Large intestine (tissue), 12 donors: ENCODE data around the gene PRR27. TPM values are rescaled to one million over a fixed set of nuclear protein-coding genes. Genes with fewer than 3 reads are reported as not detected.

Source experiments
- DNase-seq, 2 donors: peaks; one replicate each; pipeline versions ENCODE4 v3.0.0 to v3.0.0-alpha.2; 2013
- H3K27ac ChIP-seq: one replicate; pipeline ENCODE4 v1.5.1; 2013; ENCODE audit warnings: low read length
- H3K27me3 ChIP-seq: 2 replicates; pipeline ENCODE4 v1.6.1; 2013; ENCODE audit warnings: low read length; ENCODE audit not compliant: control insufficient read depth, insufficient read depth
- H3K36me3 ChIP-seq: 2 replicates; pipeline ENCODE4 v1.6.1; 2013; ENCODE audit warnings: low read length; ENCODE audit not compliant: control insufficient read depth, insufficient read depth
- H3K4me1 ChIP-seq: one replicate; pipeline ENCODE4 v1.6.1; 2013; ENCODE audit warnings: low read length; ENCODE audit not compliant: control insufficient read depth, insufficient read depth
- H3K4me3 ChIP-seq: one replicate; pipeline ENCODE4 v1.5.1; 2013; ENCODE audit warnings: low read length
- H3K9me3 ChIP-seq: one replicate; pipeline ENCODE4 v1.6.1; 2013; ENCODE audit warnings: mild to moderate bottlenecking, low read depth, low read length, moderate library complexity; ENCODE audit not compliant: control insufficient read depth
- WGBS: methylation state at CpG from one replicate; pipeline ENCODE4 v1.1.5; 2013; ENCODE audit warnings: low lambda C conversion rate; ENCODE audit not compliant: insufficient coverage; 5-methylcytosine and 5-hydroxymethylcytosine counted together
- long read RNA-seq, 11 donors: transcript quantifications; one replicate each; lab custom pipeline, GENCODE V29; 2026
- polyA plus RNA-seq: library from polyadenylated mRNA; unstranded; fragments of 120-200 nt; gene quantifications from one replicate; pipeline ENCODE4 v1.2.1, GENCODE V29; 2013

The PRR27 gene
- 0.16 TPM for polyA plus RNA-seq
- long read RNA-seq, donor 1 = 0 reads
- long read RNA-seq, donor 2 = 0 reads
- long read RNA-seq, donor 3 = 0 reads
- long read RNA-seq, donor 4 = 0 reads
- long read RNA-seq, donor 5 = 0 reads
- long read RNA-seq, donor 6 = 0 reads
- long read RNA-seq, donor 7 = 0 reads
- long read RNA-seq, donor 8 = 0 reads
- long read RNA-seq, donor 9 = 0 reads
- long read RNA-seq, donor 10 = 0 reads
- long read RNA-seq, donor 11 = 0 reads

- no peaks in the 10 kb centered on the region for H3K9me3 ChIP-seq
- no peak for DNase-seq
- 100% methylated on average over 1 of the region's 3 CpGs for WGBS
Observed at GRCh38 chr4:70153937-70154336, at the start of gene PRR27. TSS of gene PRR27 (plus strand) at chr4:70154237. CDS start at chr4:70154376, 139 bp downstream.

GRCh38 chr4:70110917-70111316 lies 43.1 kb upstream of the PRR27 start:
- H3K9me3 ChIP-seq = no peaks in the 10 kb centered on the region
- H3K27me3 ChIP-seq = no peaks in the 10 kb centered on the region
- no peak overlapping the region for H3K4me3 ChIP-seq
- H3K4me1 ChIP-seq = no peaks in the 10 kb centered on the region
- no peak overlapping the region for H3K27ac ChIP-seq
- DNase-seq = no peak
- H3K36me3 ChIP-seq = no peaks in the 10 kb centered on the region

More at GRCh38 chr4:70153937-70154336, at the start of gene PRR27:
- H3K4me3 ChIP-seq = no peak within 1 kb of the TSS
- no peaks in the 10 kb centered on the region for H3K4me1 ChIP-seq
- H3K36me3 ChIP-seq = no peaks in the 10 kb centered on the region
- no peaks in the 10 kb centered on the region for H3K27me3 ChIP-seq
- no peak within 1 kb of the TSS for H3K27ac ChIP-seq

- Histone ChIP-seq H3K27ac (no peak overlapping the region), H3K4me3 (no peak overlapping the region), H3K27me3 (no peaks in the 10 kb centered on the region), H3K9me3 (no peaks in the 10 kb centered on the region), H3K36me3 (no peaks in the 10 kb centered on the region), H3K4me1 (no peaks in the 10 kb centered on the region)
- 88% methylated on average over 1 of the region's 1 CpG for WGBS
- no peak for DNase-seq
Observed at GRCh38 chr4:70113656-70114055, 40.4 kb upstream of the PRR27 start.

- Histone ChIP-seq H3K4me1 (no peaks in the 10 kb centered on the region), H3K9me3 (no peaks in the 10 kb centered on the region), H3K27ac (no peak overlapping the region), H3K36me3 (no peaks in the 10 kb centered on the region), H3K4me3 (no peak overlapping the region), H3K27me3 (no peaks in the 10 kb centered on the region)
- 63% methylated on average over 2 of the region's 2 CpGs for WGBS
- no peak for DNase-seq
Observed at GRCh38 chr4:70114096-70114495, 39.9 kb upstream of the PRR27 start.

GRCh38 chr4:70120323-70120722 lies 33.7 kb upstream of the PRR27 start:
- H3K4me1 ChIP-seq = no peaks in the 10 kb centered on the region
- H3K4me3 ChIP-seq = no peak overlapping the region
- H3K27ac ChIP-seq = no peak overlapping the region
- DNase-seq = no peak
- no peaks in the 10 kb centered on the region for H3K36me3 ChIP-seq
- no peaks in the 10 kb centered on the region for H3K27me3 ChIP-seq
- no peaks in the 10 kb centered on the region for H3K9me3 ChIP-seq
- WGBS = no CpG with 5 or more reads among the region's 1 CpG

- no peaks in the 10 kb centered on the region for H3K36me3 ChIP-seq
- no peaks in the 10 kb centered on the region for H3K27me3 ChIP-seq
- no peak overlapping the region for H3K4me3 ChIP-seq
- no peak for DNase-seq
- no peaks in the 10 kb centered on the region for H3K4me1 ChIP-seq
- H3K27ac ChIP-seq = no peak overlapping the region
- no peaks in the 10 kb centered on the region for H3K9me3 ChIP-seq
- WGBS = 90% methylated on average over 5 of the region's 15 CpGs
Observed at GRCh38 chr4:70133473-70133872, 20.6 kb upstream of the PRR27 start.

- Histone ChIP-seq H3K4me1 (no peaks in the 10 kb centered on the region), H3K27ac (no peak overlapping the region), H3K36me3 (no peaks in the 10 kb centered on the region), H3K4me3 (no peak overlapping the region), H3K9me3 (no peaks in the 10 kb centered on the region), H3K27me3 (no peaks in the 10 kb centered on the region)
- peak; percentile 16 to 47 for DNase-seq
- WGBS = no CpG with 5 or more reads among the region's 3 CpGs
Observed at GRCh38 chr4:70138751-70139150, 15.3 kb upstream of the PRR27 start.

- no peak overlapping the region for H3K4me3 ChIP-seq
- no peaks in the 10 kb centered on the region for H3K27me3 ChIP-seq
- no CpG with 5 or more reads among the region's 3 CpGs for WGBS
- H3K9me3 ChIP-seq = no peaks in the 10 kb centered on the region
- H3K27ac ChIP-seq = no peak overlapping the region
- H3K36me3 ChIP-seq = no peaks in the 10 kb centered on the region
- DNase-seq = no peak
- H3K4me1 ChIP-seq = no peaks in the 10 kb centered on the region
Observed at GRCh38 chr4:70151271-70151670, 2.8 kb upstream of the PRR27 start.

- DNase-seq = no peak
- Histone ChIP-seq H3K36me3 (no peaks in the 10 kb centered on the region), H3K9me3 (no peaks in the 10 kb centered on the region), H3K4me1 (no peaks in the 10 kb centered on the region), H3K27me3 (no peaks in the 10 kb centered on the region), H3K4me3 (no peak overlapping the region), H3K27ac (no peak overlapping the region)
- no CpG with 5 or more reads among the region's 2 CpGs for WGBS
Observed at GRCh38 chr4:70152088-70152487, 1.9 kb upstream of the PRR27 start.

GRCh38 chr4:70158576-70158975 lies 4.5 kb downstream of the PRR27 start:
- DNase-seq = peak in 1 of 2 donors; percentile 5
- Histone ChIP-seq H3K9me3 (no peaks in the 10 kb centered on the region), H3K27me3 (no peaks in the 10 kb centered on the region), H3K4me3 (no peak overlapping the region), H3K27ac (no peak overlapping the region), H3K36me3 (no peaks in the 10 kb centered on the region), H3K4me1 (no peaks in the 10 kb centered on the region)
- no CpG with 5 or more reads among the region's 2 CpGs for WGBS

- 73% methylated on average over 4 of the region's 5 CpGs for WGBS
- no peaks in the 10 kb centered on the region for H3K36me3 ChIP-seq
- no peaks in the 10 kb centered on the region for H3K27me3 ChIP-seq
- H3K27ac ChIP-seq = no peak overlapping the region
- H3K4me1 ChIP-seq = no peaks in the 10 kb centered on the region
- no peak overlapping the region for H3K4me3 ChIP-seq
- DNase-seq = no peak
- no peaks in the 10 kb centered on the region for H3K9me3 ChIP-seq
Observed at GRCh38 chr4:70177090-70177489, 23.1 kb downstream of the PRR27 start.
